Islet precursor cell (in vitro differentiated cells): ENCODE measurements around the gene ATP6AP1.

ENCODE experiments used
- DNase-seq: peaks from one replicate; pipeline ENCODE4 v3.0.0-alpha.2; 2018

Gene ATP6AP1

GRCh38 chrX:154472685-154473632, 44.5 kb downstream of the ATP6AP1 start:
- no peak for DNase-seq

GRCh38 chrX:154473683-154474082, 45.2 kb downstream of the ATP6AP1 start:
- DNase-seq, result no peak

GRCh38 chrX:154476821-154477220, 48.3 kb downstream of the ATP6AP1 start:
- DNase-seq, result peak; percentile 45

- DNase-seq, result no peak
Measured at GRCh38 chrX:154477891-154478477, 49.5 kb downstream of the ATP6AP1 start.

GRCh38 chrX:154478728-154479622, 50.5 kb downstream of the ATP6AP1 start, which contains the start of gene LAGE3:
TSS of gene LAGE3 (minus strand) at chrX:154479281. CDS start at chrX:154478915, 366 bp downstream.
- DNase-seq, result peak; percentile 92

GRCh38 chrX:154481195-154481594, 52.7 kb downstream of the ATP6AP1 start:
- DNase-seq, result no peak

- no peak for DNase-seq
Measured at GRCh38 chrX:154481911-154482601, 53.6 kb downstream of the ATP6AP1 start.

- DNase-seq, result no peak
Measured at GRCh38 chrX:154482786-154483185, 54.3 kb downstream of the ATP6AP1 start.

- no peak for DNase-seq
Measured at GRCh38 chrX:154483325-154483724, 54.8 kb downstream of the ATP6AP1 start.

- DNase-seq, result no peak
Measured at GRCh38 chrX:154484255-154485149, 56.0 kb downstream of the ATP6AP1 start.

GRCh38 chrX:154485150-154486051, 56.9 kb downstream of the ATP6AP1 start:
- DNase-seq, result no peak

- peak; percentile 57 for DNase-seq
Measured at GRCh38 chrX:154486052-154486395, 57.5 kb downstream of the ATP6AP1 start.
